ENCODE data around the gene CR1. TPM values are rescaled to one million over a fixed set of nuclear protein-coding genes. Genes with fewer than 3 reads are reported as not detected.

Gene CR1
- total and polyA plus RNA-seq, 2 of the 4 experiments (the other 2 are of a cell fraction): not detected

- ChIA-PET CTCF (no interaction called here), POLR2A (ENCODE audit: unreplicated experiment) (no interaction called here)
- Histone ChIP-seq H3K18ac (ENCODE audit: low read depth, low read length) (no peak overlapping the region), H3K79me1 (ENCODE audit: low read depth in 1 of 2, low read length in 2 of 2) (no peaks in the 10 kb centered on the region), H3K9ac (ENCODE audit: low read depth, low read length) (no peak overlapping the region), H3K56ac (ENCODE audit: extremely low read depth, insufficient read depth, low read length) (no peak overlapping the region), H3K4me3 (ENCODE audit: insufficient read depth, low read depth, low read length) (no peak overlapping the region), H3K9me3 (ENCODE audit: control insufficient read depth, insufficient read depth, low read length) (no peaks in the 10 kb centered on the region), H3K4ac (ENCODE audit: low read depth, low read length) (no peak overlapping the region), H3K4me1 (ENCODE audit: control insufficient read depth, insufficient read depth, low read length) (no peaks in the 10 kb centered on the region), H3K4me2 (ENCODE audit: low read depth, low read length) (no peak overlapping the region), H3K27ac (ENCODE audit: insufficient read depth, low read length) (no peak overlapping the region), H3K9me1 (ENCODE audit: insufficient read depth, low read length) (no peaks in the 10 kb centered on the region), H2AK9ac (replicated peaks; ENCODE audit: low read depth, low read length, poor library complexity) (no peak overlapping the region), H3K27me3 (ENCODE audit: control insufficient read depth, insufficient read depth, low read length) (peaks cover 20% of the 10 kb centered on the region), H4K5ac (ENCODE audit: low read depth, low read length) (no peak overlapping the region), H2BK20ac (ENCODE audit: low read depth, low read length) (no peak overlapping the region), H2BK5ac (ENCODE audit: low read depth, low read length, poor library complexity, severe bottlenecking) (no peak overlapping the region), H2AK5ac (ENCODE audit: low read depth, low read length) (no peak overlapping the region), H2BK15ac (ENCODE audit: low read depth, low read length) (no peak overlapping the region), H4K20me1 (ENCODE audit: insufficient read depth, low read length) (no peaks in the 10 kb centered on the region), H2AFZ (replicated peaks; ENCODE audit: low read length, poor library complexity) (peak overlapping the region; percentile 93), H3K36me3 (ENCODE audit: control insufficient read depth, insufficient read depth, low read length) (no peaks in the 10 kb centered on the region), H2BK120ac (ENCODE audit: low read depth, low read length) (no peak overlapping the region), H3K23ac (ENCODE audit: low read depth, low read length) (no peak overlapping the region), H3K14ac (replicated peaks; ENCODE audit: low read depth, low read length) (no peak overlapping the region), H4K91ac (ENCODE audit: insufficient read depth, low read depth, low read length) (no peak overlapping the region), H4K8ac (ENCODE audit: low read depth in 2 of 2, low read length in 2 of 2) (no peak overlapping the region)
- no TSS peak for BruUV-seq (replicated peaks)
- ATAC-seq (ENCODE audit: low read depth) (no peak), DNase-seq (no peak)
- dilution Hi-C loops (cut with HindIII; ENCODE audit: low sequenced_read_pairs, unreplicated experiment) (no loop called here), in situ Hi-C loops (cut with MboI; ENCODE audit: low sequenced_read_pairs) (no loop called here), intact Hi-C loops (cut with micrococcal nuclease) (no loop called here)
- WGBS, 2 experiments (ENCODE audit: extremely low coverage in 2 of 2, insufficient read length in 1 of 2): 72% methylated on average over 6 of the region's 17 CpGs; no CpG with 5 or more reads in 1 of the 2 experiments
- TF ChIP-seq MAZ (IDR thresholded peaks at IDR 0.05; ENCODE audit: borderline replicate concordance, low read depth, low read length) (no peak), RFX5 (IDR thresholded peaks at IDR 0.05; ENCODE audit: low read depth, low read length) (no peak), CHD1 (IDR thresholded peaks at IDR 0.05; ENCODE audit: low read depth, low read length) (no peak), MXI1 (IDR thresholded peaks at IDR 0.05; ENCODE audit: borderline replicate concordance, low read depth, low read length) (no peak), MAFK (IDR thresholded peaks at IDR 0.05; ENCODE audit: low read depth, low read length) (no peak), SMC3 (IDR thresholded peaks at IDR 0.05; ENCODE audit: low read depth, low read length) (no peak), RAD21 (IDR thresholded peaks at IDR 0.05; ENCODE audit: low read length) (no peak)
Observed at GRCh38 chr1:207645635-207646081, 149.7 kb downstream of the CR1 start.

Data from IMR-90 (cell line).